Fibroblast of the aortic adventitia (primary cell): ENCODE data around the gene PROSER3. TPM values are rescaled to one million over a fixed set of nuclear protein-coding genes. Genes with fewer than 3 reads are reported as not detected.

ENCODE experiments used
- DNase-seq: peaks from one replicate; pipeline ENCODE4 v3.0.0-alpha.2; 2010; ENCODE audit warnings: low read depth
- H3K4me3 ChIP-seq: 2 replicates; pipeline ENCODE4 v1.5.1; 2011; ENCODE audit warnings: low read depth, mild to moderate bottlenecking, control low read depth, low read length, moderate library complexity
- CTCF ChIP-seq: IDR thresholded peaks from 2 replicates; pipeline ENCODE4 v1.5.1; 2011; ENCODE audit warnings: mild to moderate bottlenecking, low read length, control low read depth, inconsistent platforms; ENCODE audit not compliant: insufficient read depth
- total RNA-seq: library from RNA; depleted of rRNA; stranded (reverse); fragments of >200 nt; gene quantifications from 2 replicates; pipeline ENCODE4 v1.2.3, GENCODE V29; 2012; ENCODE audit warnings: low replicate concordance

The PROSER3 gene
- 4.5 and 10.8 TPM in 2 replicates for total RNA-seq

- TF ChIP-seq CTCF = no peak
- peak; percentile 100 for DNase-seq
- peak within 1 kb of the TSS; percentile 100 for H3K4me3 ChIP-seq
Observed at GRCh38 chr19:35757749-35758608, at the start of gene PROSER3. PROSER3 (plus strand) TSS chr19:35758176; CDS start chr19:35758216, 40 bp downstream.

GRCh38 chr19:35708391-35708790 lies 49.6 kb upstream of the PROSER3 start:
- no peak for DNase-seq
- TF ChIP-seq CTCF = no peak
- no peak overlapping the region for H3K4me3 ChIP-seq

GRCh38 chr19:35710784-35711723 lies 46.9 kb upstream of the PROSER3 start:
- TF ChIP-seq CTCF = no peak
- no peak for DNase-seq

GRCh38 chr19:35712567-35713505 lies 45.1 kb upstream of the PROSER3 start:
- TF ChIP-seq CTCF = no peak
- no peak for DNase-seq
- H3K4me3 ChIP-seq = no peak overlapping the region

More at GRCh38 chr19:35710784-35711723, 46.9 kb upstream of the PROSER3 start:
- H3K4me3 ChIP-seq = no peak overlapping the region

- TF ChIP-seq CTCF = no peak
- DNase-seq = no peak
- no peak overlapping the region for H3K4me3 ChIP-seq
Observed at GRCh38 chr19:35713506-35713850, 44.5 kb upstream of the PROSER3 start.
